Measurements from ENCODE around the gene ELMO1. TPM values are rescaled to one million over a fixed set of nuclear protein-coding genes. Genes with fewer than 3 reads are reported as not detected.

ELMO1 gene
- total RNA-seq, 8 experiments from 2014 or later: 4.2 to 121 (median 40.0) TPM

GRCh38 chr7:37267251-37267650, 181.4 kb downstream of the ELMO1 start:
- ATAC-seq (replicated peaks in 6 of 8): no peak

GRCh38 chr7:37265876-37266275, 182.8 kb downstream of the ELMO1 start:
- no peak for ATAC-seq (replicated peaks in 6 of 8)
- H3K4me1 ChIP-seq (replicated peaks in 1 of 2): no peaks in the 10 kb centered on the region
- in situ Hi-C loops (cut with MboI; ENCODE audit: low pct_unique_long_range_greater_than_20kb in 2 of 9, low sequenced_read_pairs in 9 of 9, unreplicated experiment in 9 of 9): no loop called here
- no peak overlapping the region for H3K27ac ChIP-seq
- 30 to 100% (median 90%) methylated on average over 1 to 6 of the region's 7 CpGs for WGBS, 10 experiments
- no peak overlapping the region for H3K4me3 ChIP-seq

More at GRCh38 chr7:37267251-37267650, 181.4 kb downstream of the ELMO1 start:
- in situ Hi-C loops (cut with MboI; ENCODE audit: low pct_unique_long_range_greater_than_20kb in 2 of 9, low sequenced_read_pairs in 9 of 9, unreplicated experiment in 9 of 9): no loop called here
- 60 to 100% (median 97%) methylated on average over 1 to 8 of the region's 8 CpGs; no CpG with 5 or more reads in 2 of the 10 experiments for WGBS, 10 experiments
- Histone ChIP-seq H3K27ac (no peak overlapping the region), H3K4me3 (no peak overlapping the region), H3K4me1 (replicated peaks in 1 of 2) (no peaks in the 10 kb centered on the region)

DNA sequence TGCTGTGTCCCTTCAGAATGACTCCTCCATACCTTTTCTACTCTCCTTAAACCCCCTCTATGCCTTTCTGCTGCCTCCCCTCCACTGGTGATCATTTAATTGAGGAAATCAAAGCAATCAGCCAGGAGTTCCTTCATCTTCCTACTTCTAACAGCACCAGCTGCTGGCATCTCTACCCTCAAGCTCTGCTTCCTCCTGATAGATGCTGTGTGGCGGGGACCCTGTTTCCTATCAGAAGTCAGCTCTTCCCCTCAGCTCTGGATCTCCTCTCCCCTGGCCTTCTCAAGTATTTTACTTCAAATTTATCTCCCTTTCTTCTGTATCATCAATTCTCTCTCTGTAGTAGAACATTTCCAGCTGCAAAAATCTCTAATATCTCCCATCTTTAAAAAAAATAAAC, 183.7 kb downstream of the ELMO1 start:
- in situ Hi-C loops (cut with MboI; ENCODE audit: low pct_unique_long_range_greater_than_20kb in 2 of 9, low sequenced_read_pairs in 9 of 9, unreplicated experiment in 9 of 9): no loop called here
- ATAC-seq (replicated peaks in 6 of 8): no peak
- H3K4me3 ChIP-seq: no peak overlapping the region
- no peak overlapping the region for H3K27ac ChIP-seq
- H3K4me1 ChIP-seq (replicated peaks in 1 of 2): no peaks in the 10 kb centered on the region
- WGBS, 10 experiments: 40 to 100% (median 88%) methylated on average over 1 of the region's 1 CpG; no CpG with 5 or more reads in 2 of the 10 experiments

- in situ Hi-C loops (cut with MboI; ENCODE audit: low pct_unique_long_range_greater_than_20kb in 2 of 9, low sequenced_read_pairs in 9 of 9, unreplicated experiment in 9 of 9): no loop called here
- Histone ChIP-seq H3K27ac (no peak overlapping the region), H3K4me1 (replicated peaks in 1 of 2) (no peaks in the 10 kb centered on the region), H3K4me3 (no peak overlapping the region)
- 20 to 100% (median 78%) methylated on average over 1 of the region's 1 CpG; no CpG with 5 or more reads in 4 of the 10 experiments for WGBS, 10 experiments
- no peak for ATAC-seq (replicated peaks in 6 of 8)
Measured at GRCh38 chr7:37262181-37262580, 186.5 kb downstream of the ELMO1 start.

- in situ Hi-C loops (cut with MboI; ENCODE audit: low pct_unique_long_range_greater_than_20kb in 2 of 9, low sequenced_read_pairs in 9 of 9, unreplicated experiment in 9 of 9): no loop called here
- peak in 3 of 8 experiments; percentile 34 to 71 (median 48) for ATAC-seq (replicated peaks in 6 of 8)
- 2 to 100% (median 70%) methylated on average over 1 to 11 of the region's 11 CpGs for WGBS, 10 experiments
- Histone ChIP-seq H3K4me3 (no peak overlapping the region), H3K4me1 (replicated peaks in 1 of 2) (peaks cover 0 to 2% of the 10 kb centered on the region in 2 donors), H3K27ac (no peak overlapping the region)
Measured at GRCh38 chr7:37259319-37259821, 189.3 kb downstream of the ELMO1 start.

DNA sequence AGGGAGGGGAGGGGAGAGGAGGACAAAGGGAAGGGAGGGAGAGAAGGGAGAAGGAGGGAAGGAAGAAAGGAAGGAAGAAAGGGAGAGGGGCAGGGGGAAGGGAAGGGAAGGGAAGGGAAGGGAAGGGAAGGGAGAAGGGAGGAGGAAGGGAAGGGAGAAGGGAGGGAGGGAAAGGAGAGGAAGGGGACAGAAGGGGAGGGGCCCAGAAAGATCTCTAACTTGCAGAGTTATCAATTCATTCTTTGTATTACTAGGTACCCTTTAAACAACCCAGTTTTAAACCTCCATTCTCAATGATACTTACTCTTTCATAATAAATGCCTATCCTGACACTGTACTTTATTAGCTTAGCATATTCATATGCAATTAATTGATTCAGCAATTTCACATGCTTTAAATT, 192.0 kb downstream of the ELMO1 start:
- in situ Hi-C loops (cut with MboI; ENCODE audit: low pct_unique_long_range_greater_than_20kb in 2 of 9, low sequenced_read_pairs in 9 of 9, unreplicated experiment in 9 of 9): no loop called here
- peaks cover 0 to 2% of the 10 kb centered on the region in 2 donors for H3K4me1 ChIP-seq (replicated peaks in 1 of 2)

GRCh38 chr7:37255327-37255944, 193.2 kb downstream of the ELMO1 start:
- Histone ChIP-seq H3K27ac (no peak overlapping the region), H3K4me3 (no peak overlapping the region), H3K4me1 (replicated peaks in 1 of 2) (peaks cover 0 to 2% of the 10 kb centered on the region in 2 donors)
- no peak for ATAC-seq (replicated peaks in 6 of 8)
- in situ Hi-C loops (cut with MboI; ENCODE audit: low pct_unique_long_range_greater_than_20kb in 2 of 9, low sequenced_read_pairs in 9 of 9, unreplicated experiment in 9 of 9): no loop called here
- 33 to 94% (median 71%) methylated on average over 2 to 7 of the region's 7 CpGs for WGBS, 10 experiments

More for the DNA sequence above, 192.0 kb downstream of the ELMO1 start:
- Histone ChIP-seq H3K27ac (no peak overlapping the region), H3K4me3 (no peak overlapping the region)
- ATAC-seq (replicated peaks in 6 of 8): no peak

DNA sequence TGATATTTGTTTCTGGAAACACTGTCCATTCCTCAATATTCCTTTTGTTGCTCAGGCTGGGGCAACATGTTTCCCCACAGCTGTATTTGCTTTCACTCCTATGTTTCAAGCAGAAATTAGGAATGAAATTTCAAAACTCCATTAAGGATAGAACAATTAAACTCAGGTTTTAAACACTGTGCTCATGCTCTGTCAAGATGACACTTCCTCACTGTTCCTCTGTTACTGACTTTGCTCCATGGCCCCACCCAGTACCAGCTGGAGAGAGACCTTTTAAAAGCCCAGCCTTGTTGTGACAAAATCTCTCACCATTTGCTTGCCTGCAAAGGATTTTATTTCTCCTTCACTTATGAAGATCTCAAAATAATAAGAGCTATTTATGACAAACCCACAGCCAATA, 197.4 kb downstream of the ELMO1 start:
- peaks cover 16 to 21% of the 10 kb centered on the region in 2 donors for H3K4me1 ChIP-seq (replicated peaks in 1 of 2)
- peak in 1 of 8 experiments; percentile 29 for ATAC-seq (replicated peaks in 6 of 8)
- no peak overlapping the region for H3K4me3 ChIP-seq
- in situ Hi-C loops (cut with MboI; ENCODE audit: low pct_unique_long_range_greater_than_20kb in 2 of 9, low sequenced_read_pairs in 9 of 9, unreplicated experiment in 9 of 9): no loop called here
- no peak overlapping the region for H3K27ac ChIP-seq

GRCh38 chr7:37249240-37249639, 199.4 kb downstream of the ELMO1 start:
- no peak for ATAC-seq (replicated peaks in 6 of 8)
- H3K27ac ChIP-seq: no peak overlapping the region
- 17 to 100% (median 80%) methylated on average over 1 of the region's 1 CpG; no CpG with 5 or more reads in 3 of the 10 experiments for WGBS, 10 experiments
- peaks cover 14 to 21% of the 10 kb centered on the region in 2 donors for H3K4me1 ChIP-seq (replicated peaks in 1 of 2)
- in situ Hi-C loops (cut with MboI; ENCODE audit: low pct_unique_long_range_greater_than_20kb in 2 of 9, low sequenced_read_pairs in 9 of 9, unreplicated experiment in 9 of 9): loop anchor here in 4 of 9 experiments (25.0 kb wide), 3 partner anchors 188 to 613 kb away; partner anchors contain the start of genes ELMO1 (in 2 of the 4) and NME8 (in 2 of the 4)
- no peak overlapping the region for H3K4me3 ChIP-seq

- ATAC-seq (replicated peaks in 6 of 8): peak; percentile 50 to 98 (median 94)
- no peak overlapping the region for H3K4me3 ChIP-seq
- WGBS, 10 experiments: 0 to 28% (median 14%) methylated on average over 1 to 3 of the region's 3 CpGs; no CpG with 5 or more reads in 3 of the 10 experiments
- H3K4me1 ChIP-seq (replicated peaks in 1 of 2): peaks cover 14 to 21% of the 10 kb centered on the region in 2 donors
- peak overlapping the region; percentile 12 to 70 for H3K27ac ChIP-seq
- in situ Hi-C loops (cut with MboI; ENCODE audit: low pct_unique_long_range_greater_than_20kb in 2 of 9, low sequenced_read_pairs in 9 of 9, unreplicated experiment in 9 of 9): loop anchor here in 4 of 9 experiments (25.0 kb wide), 3 partner anchors 189 to 614 kb away; partner anchors contain the start of genes ELMO1 (in 2 of the 4) and NME8 (in 2 of the 4)
Measured at GRCh38 chr7:37248396-37248861, 200.2 kb downstream of the ELMO1 start.

DNA sequence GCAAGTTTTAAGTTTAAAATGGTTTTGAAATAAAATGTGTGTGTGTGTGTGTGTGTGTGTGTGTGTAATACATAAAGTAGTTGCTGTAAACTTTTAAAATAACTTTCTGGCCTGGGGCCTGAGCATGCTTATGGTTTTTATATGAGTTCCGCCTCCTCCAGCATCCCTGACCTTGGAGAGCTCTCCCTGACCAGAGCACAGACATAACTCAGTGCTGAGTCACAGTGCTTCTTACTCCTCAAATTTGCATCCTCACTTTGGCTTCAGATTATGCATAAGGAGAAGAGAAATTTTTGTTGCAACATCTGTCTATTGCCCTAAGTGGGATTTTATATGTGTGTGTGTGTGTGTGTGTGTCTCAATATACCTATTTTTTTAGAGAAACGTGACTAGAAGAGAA, 200.8 kb downstream of the ELMO1 start:
- H3K4me1 ChIP-seq (replicated peaks in 1 of 2): peaks cover 14 to 21% of the 10 kb centered on the region in 2 donors
- peak; percentile 74 to 99 (median 82) for ATAC-seq (replicated peaks in 6 of 8)
- no peak overlapping the region for H3K4me3 ChIP-seq
- in situ Hi-C loops (cut with MboI; ENCODE audit: low pct_unique_long_range_greater_than_20kb in 2 of 9, low sequenced_read_pairs in 9 of 9, unreplicated experiment in 9 of 9): loop anchor here in 4 of 9 experiments (25.0 kb wide), 3 partner anchors 189 to 614 kb away; partner anchors contain the start of genes ELMO1 (in 2 of the 4) and NME8 (in 2 of the 4)
- WGBS, 10 experiments: 7 to 100% (median 33%) methylated on average over 1 to 2 of the region's 2 CpGs; no CpG with 5 or more reads in 5 of the 10 experiments
- peak overlapping the region; percentile 28 to 70 for H3K27ac ChIP-seq

GRCh38 chr7:37245590-37245989, 203.1 kb downstream of the ELMO1 start:
- H3K4me1 ChIP-seq (replicated peaks in 1 of 2): peaks cover 14 to 21% of the 10 kb centered on the region in 2 donors
- no peak for ATAC-seq (replicated peaks in 6 of 8)
- in situ Hi-C loops (cut with MboI; ENCODE audit: low pct_unique_long_range_greater_than_20kb in 2 of 9, low sequenced_read_pairs in 9 of 9, unreplicated experiment in 9 of 9): loop anchor here in 4 of 9 experiments (25.0 kb wide), 3 partner anchors 192 to 617 kb away; partner anchors contain the start of genes ELMO1 (in 2 of the 4) and NME8 (in 2 of the 4)
- no peak overlapping the region for H3K4me3 ChIP-seq
- WGBS, 10 experiments: 38 to 100% (median 90%) methylated on average over 1 to 5 of the region's 5 CpGs; no CpG with 5 or more reads in 1 of the 10 experiments
- no peak overlapping the region for H3K27ac ChIP-seq

- 0 to 100% (median 90%) methylated on average over 1 of the region's 1 CpG; no CpG with 5 or more reads in 4 of the 10 experiments for WGBS, 10 experiments
- ATAC-seq (replicated peaks in 6 of 8): no peak
- H3K27ac ChIP-seq: no peak overlapping the region
- no peak overlapping the region for H3K4me3 ChIP-seq
- no peaks in the 10 kb centered on the region for H3K4me1 ChIP-seq (replicated peaks in 1 of 2)
- in situ Hi-C loops (cut with MboI; ENCODE audit: low pct_unique_long_range_greater_than_20kb in 2 of 9, low sequenced_read_pairs in 9 of 9, unreplicated experiment in 9 of 9): loop anchor here in 4 of 9 experiments (25.0 kb wide), 3 partner anchors 200 to 625 kb away; partner anchors contain the start of genes ELMO1 (in 2 of the 4) and NME8 (in 2 of the 4)
Measured at GRCh38 chr7:37236906-37237305, 211.8 kb downstream of the ELMO1 start.

Data from motor neuron (in vitro differentiated cells).